Endothelial cell of umbilical vein (primary cell): ENCODE data around the gene IL1R2. TPM values are rescaled to one million over a fixed set of nuclear protein-coding genes. Genes with fewer than 3 reads are reported as not detected.

Source experiments
- BruUV-seq: library from RNA; stranded (reverse); fragments of 400-500 nt; replicated peaks from 2 replicates; lab custom pipeline; 2021; lab: Mats Ljungman, UMichigan
- CTCF ChIA-PET: fragments of 300-600, 350-600 bp; sonication (Branson Sonifier 250); formaldehyde crosslinking; loops from one replicate; lab custom pipeline; 2021; ENCODE audit warnings: antibody characterized with exemption, inconsistent platforms; lab: Charles Lee
- POLR2A ChIA-PET: fragments of 300-600, 350-600 bp; sonication (Branson Sonifier 250); formaldehyde crosslinking; loops from one replicate; lab custom pipeline; 2021; ENCODE audit warnings: antibody characterized with exemption, inconsistent platforms; lab: Charles Lee
- DNase-seq: peaks from one replicate; pipeline ENCODE4 v3.0.0-alpha.2; 2011; ENCODE audit warnings: low read depth, low spot score
- FAIRE-seq: peaks from 2 replicates; lab custom pipeline; 2011; peaks lifted over from hg19 to GRCh38; lab: Jason Lieb, UNC
- H2AFZ ChIP-seq: 2 replicates; pipeline ENCODE4 v1.6.0; 2012; ENCODE audit warnings: low read depth, low read length, control low read depth, inconsistent platforms
- H3K27ac ChIP-seq: 2 replicates; pipeline ENCODE4 v1.5.1; 2011; ENCODE audit warnings: low read depth, mild to moderate bottlenecking, control low read depth, low read length, moderate library complexity; ENCODE audit not compliant: insufficient read depth
- H3K27me3 ChIP-seq, 2 experiments: 2 replicates each; pipeline versions ENCODE4 v1.6.0 to v1.6.1; 2011; ENCODE audit warnings: low read length in 2 of 2, mixed read lengths in 1 of 2; ENCODE audit not compliant: control insufficient read depth in 2 of 2, insufficient read depth in 2 of 2
- H3K36me3 ChIP-seq, 2 experiments: 2 replicates in 1 of 2; 3 replicates in 1 of 2; pipeline ENCODE4 v1.5.1; 2011; ENCODE audit warnings: low read length in 2 of 2, mild to moderate bottlenecking in 1 of 2, moderate library complexity in 1 of 2; ENCODE audit not compliant: control insufficient read depth in 2 of 2, insufficient read depth in 2 of 2; ENCODE audit errors: extremely low read depth in 1 of 2
- H3K4me1 ChIP-seq: 3 replicates; pipeline ENCODE4 v1.5.1; 2011; ENCODE audit warnings: mild to moderate bottlenecking, low read length; ENCODE audit not compliant: control insufficient read depth, insufficient read depth; ENCODE audit errors: extremely low read depth
- H3K4me2 ChIP-seq: 2 replicates; pipeline ENCODE4 v1.6.1; 2011; ENCODE audit warnings: low read length, control low read depth, mixed read lengths; ENCODE audit not compliant: insufficient read depth
- H3K4me3 ChIP-seq, 3 experiments: fragments of 200-600 bp in 1 of 3; sonication (generic), shearing (Covaris generic) in 1 of 3; replicated peaks in 1 of 3; 2 replicates each; pipeline ENCODE4 v1.5.1; 2011 to 2016; ENCODE audit warnings: control low read depth in 3 of 3, low read length in 3 of 3, mild to moderate bottlenecking in 2 of 3, inconsistent platforms in 1 of 3, low read depth in 1 of 3, moderate library complexity in 1 of 3; ENCODE audit not compliant: insufficient read depth in 1 of 3
- H3K79me2 ChIP-seq: 2 replicates; pipeline ENCODE4 v1.6.0; 2012; ENCODE audit warnings: low read length, inconsistent platforms; ENCODE audit not compliant: control insufficient read depth, insufficient read depth
- H3K9ac ChIP-seq: replicated peaks from 2 replicates; pipeline ENCODE3; 2011; ENCODE audit warnings: low read length, control low read depth; ENCODE audit not compliant: insufficient read depth; ENCODE audit errors: extremely low read depth
- H3K9me1 ChIP-seq: replicated peaks from 3 replicates; pipeline ENCODE4 v1.6.0; 2011; ENCODE audit warnings: mild to moderate bottlenecking, low read length; ENCODE audit not compliant: control insufficient read depth, insufficient read depth; ENCODE audit errors: extremely low read depth
- H3K9me3 ChIP-seq: replicated peaks from 2 replicates; pipeline ENCODE4 v1.5.1; 2012; ENCODE audit warnings: low read length, inconsistent platforms; ENCODE audit not compliant: control insufficient read depth, insufficient read depth
- H4K20me1 ChIP-seq: replicated peaks from 2 replicates; pipeline ENCODE3; 2011; ENCODE audit warnings: mild to moderate bottlenecking, low read length; ENCODE audit not compliant: control insufficient read depth, insufficient read depth; ENCODE audit errors: extremely low read depth
- EZH2 ChIP-seq: IDR thresholded peaks from 2 replicates; pipeline ENCODE4 v1.6.1; 2012; ENCODE audit warnings: borderline replicate concordance, low read depth, mild to moderate bottlenecking, moderate library complexity, low read length, inconsistent platforms; ENCODE audit not compliant: severe bottlenecking
- FOS ChIP-seq: IDR thresholded peaks from 2 replicates; pipeline ENCODE4 v1.6.1; 2011; ENCODE audit warnings: mild to moderate bottlenecking, low read length, moderate library complexity, borderline replicate concordance; ENCODE audit not compliant: insufficient read depth
- GATA2 ChIP-seq: IDR thresholded peaks from 2 replicates; pipeline ENCODE4 v1.7.0; 2011; ENCODE audit warnings: low read depth, mild to moderate bottlenecking, moderate library complexity, mixed read lengths, low read length; ENCODE audit not compliant: insufficient read length, insufficient read depth
- JUN ChIP-seq: IDR thresholded peaks from 2 replicates; pipeline ENCODE4 v1.6.1; 2011; ENCODE audit warnings: borderline replicate concordance, low read depth; ENCODE audit not compliant: insufficient read length, insufficient read depth
- MYC ChIP-seq: IDR thresholded peaks from one replicate; pipeline ENCODE4 v1.6.1; 2011; ENCODE audit warnings: mild to moderate bottlenecking, low read depth, low read length
- POLR2A ChIP-seq: IDR thresholded peaks from 2 replicates; pipeline ENCODE4 v1.6.1; 2012; ENCODE audit warnings: low read depth, mild to moderate bottlenecking, control low read depth, low read length
- dilution Hi-C: fragments of 300-500 bp; cut with MboI; formaldehyde crosslinking; loops from one replicate; pipeline ENCODE4 v1.15.0; 2019; ENCODE audit warnings: low sequenced_read_pairs; ENCODE audit not compliant: extremely low pct_ligation_motif_present
- intact Hi-C: fragments of 100-400 bp; cut with micrococcal nuclease; formaldehyde crosslinking; loops from one replicate; pipeline ENCODE4 v1.10.0; 2022
- polyA plus RNA-seq, 4 experiments: library from polyadenylated mRNA; depleted of rRNA in 3 of 4; stranded (reverse) in 3 of 4; unstranded in 1 of 4; fragments of >200 nt; gene quantifications; 2 replicates each; pipeline versions ENCODE4 v1.2.1 to v1.2.3, GENCODE V29; 2011 to 2012; ENCODE audit warnings: missing spikeins in 1 of 4
- total RNA-seq: library from RNA; stranded (reverse); gene quantifications from 2 replicates; pipeline ENCODE4 v1.2.3, GENCODE V29; 2021
- TF ChIP-seq, protein P1 (sequence below): IDR thresholded peaks from 2 replicates; pipeline ENCODE4 v1.6.1; 2011; ENCODE audit not compliant: insufficient read depth, insufficient read length
- TF ChIP-seq, protein P2 (sequence below), 2 donors: IDR thresholded peaks; 1 replicate in 1 of 2; 2 replicates in 1 of 2; pipeline ENCODE4 v1.5.1; 2011; ENCODE audit warnings: low read length in 2 of 2, mild to moderate bottlenecking in 2 of 2, moderate library complexity in 2 of 2, control low read depth in 1 of 2, inconsistent platforms in 1 of 2, low read depth in 1 of 2; ENCODE audit not compliant: insufficient read depth in 1 of 2; ENCODE audit errors: extremely low read depth in 1 of 2

The IL1R2 gene
- total and polyA plus RNA-seq, 2 donors (not counting 3 experiments of a cell fraction or from before 2014, with no cell fraction given) = not detected

DNA sequence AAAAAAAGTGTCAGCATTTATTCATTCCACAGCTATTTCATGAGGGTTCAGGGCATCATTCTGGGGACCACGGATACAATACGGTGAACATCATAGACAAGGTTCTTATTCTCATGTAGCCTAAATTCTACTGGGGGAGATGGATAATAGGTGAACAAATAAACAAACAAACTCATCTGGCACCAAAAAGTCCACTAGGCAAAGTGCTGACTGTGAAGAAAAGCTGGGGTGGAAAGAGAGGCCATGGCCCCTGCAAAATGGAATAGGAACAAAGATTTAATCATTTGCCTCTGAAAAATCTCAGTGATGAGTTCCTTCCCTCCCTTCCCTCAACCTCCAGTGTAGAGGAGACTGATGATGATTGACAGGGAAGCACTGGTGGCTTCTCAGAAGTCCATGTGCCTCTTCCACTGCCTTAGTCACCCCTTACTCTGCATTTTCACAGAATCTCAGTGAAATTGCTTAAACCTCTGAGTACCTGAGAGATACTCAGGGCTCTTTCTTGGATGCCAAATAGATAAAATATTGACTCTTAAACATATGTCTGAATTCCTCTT lies 81.5 kb downstream of the IL1R2 start:
- POLR2A ChIA-PET = no interaction called here
- no peak for TF ChIP-seq MYC
- no peak for TF ChIP-seq JUN
- TF ChIP-seq, protein P1, sequence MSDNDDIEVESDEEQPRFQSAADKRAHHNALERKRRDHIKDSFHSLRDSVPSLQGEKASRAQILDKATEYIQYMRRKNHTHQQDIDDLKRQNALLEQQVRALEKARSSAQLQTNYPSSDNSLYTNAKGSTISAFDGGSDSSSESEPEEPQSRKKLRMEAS = no peak
- TF ChIP-seq POLR2A = no peak
- TF ChIP-seq GATA2 = no peak
- TF ChIP-seq, protein P2, sequence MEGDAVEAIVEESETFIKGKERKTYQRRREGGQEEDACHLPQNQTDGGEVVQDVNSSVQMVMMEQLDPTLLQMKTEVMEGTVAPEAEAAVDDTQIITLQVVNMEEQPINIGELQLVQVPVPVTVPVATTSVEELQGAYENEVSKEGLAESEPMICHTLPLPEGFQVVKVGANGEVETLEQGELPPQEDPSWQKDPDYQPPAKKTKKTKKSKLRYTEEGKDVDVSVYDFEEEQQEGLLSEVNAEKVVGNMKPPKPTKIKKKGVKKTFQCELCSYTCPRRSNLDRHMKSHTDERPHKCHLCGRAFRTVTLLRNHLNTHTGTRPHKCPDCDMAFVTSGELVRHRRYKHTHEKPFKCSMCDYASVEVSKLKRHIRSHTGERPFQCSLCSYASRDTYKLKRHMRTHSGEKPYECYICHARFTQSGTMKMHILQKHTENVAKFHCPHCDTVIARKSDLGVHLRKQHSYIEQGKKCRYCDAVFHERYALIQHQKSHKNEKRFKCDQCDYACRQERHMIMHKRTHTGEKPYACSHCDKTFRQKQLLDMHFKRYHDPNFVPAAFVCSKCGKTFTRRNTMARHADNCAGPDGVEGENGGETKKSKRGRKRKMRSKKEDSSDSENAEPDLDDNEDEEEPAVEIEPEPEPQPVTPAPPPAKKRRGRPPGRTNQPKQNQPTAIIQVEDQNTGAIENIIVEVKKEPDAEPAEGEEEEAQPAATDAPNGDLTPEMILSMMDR (IDR thresholded peaks at IDR 0.05; ENCODE audit: extremely low read depth in 1 of 2, insufficient read depth in 1 of 2, low read depth in 1 of 2, low read length in 2 of 2) = no peak
- TF ChIP-seq FOS = no peak
- TF ChIP-seq EZH2 = no peak
- H3K36me3 ChIP-seq = no peaks in the 10 kb centered on the region
- no peaks in the 10 kb centered on the region for H3K4me1 ChIP-seq
- H4K20me1 ChIP-seq = no peaks in the 10 kb centered on the region
- no peak overlapping the region for H3K4me3 ChIP-seq
- intact Hi-C loops = no loop called here
- H3K9ac ChIP-seq = no peak overlapping the region
- no peak overlapping the region for H2AFZ ChIP-seq
- no peak overlapping the region for H3K4me2 ChIP-seq
- H3K9me1 ChIP-seq = no peaks in the 10 kb centered on the region
- CTCF ChIA-PET = interaction anchor here (1.0 to 2.0 kb wide), 2 partner anchors 9 to 31 kb away, joined by 3 to 4 read pairs; no protein-coding TSS in a partner anchor
- BruUV-seq = no TSS peak
- no peak overlapping the region for H3K27ac ChIP-seq
- H3K9me3 ChIP-seq = no peaks in the 10 kb centered on the region
- no peaks in the 10 kb centered on the region for H3K27me3 ChIP-seq
- DNase-seq = no peak
- no peak for FAIRE-seq
- H3K79me2 ChIP-seq = no peaks in the 10 kb centered on the region
- dilution Hi-C loops = no loop called here
